Keratinocyte (primary cell): ENCODE measurements around the gene FAM118B. TPM values are rescaled to one million over a fixed set of nuclear protein-coding genes. Genes with fewer than 3 reads are reported as not detected.

Source experiments
- DNase-seq: peaks from one replicate; pipeline ENCODE4 v3.0.0-alpha.2; 2011; ENCODE audit warnings: low read depth, missing footprints, low spot score
- FAIRE-seq: peaks from 2 replicates; lab custom pipeline; 2011; peaks lifted over from hg19 to GRCh38; lab: Jason Lieb, UNC
- H2AFZ ChIP-seq: 2 replicates; pipeline ENCODE4 v1.6.0; 2012; ENCODE audit warnings: low read length, control low read depth, inconsistent platforms; ENCODE audit not compliant: control insufficient read depth
- H3K27ac ChIP-seq: 2 replicates; pipeline ENCODE4 v1.5.1; 2011; ENCODE audit warnings: low read length; ENCODE audit not compliant: control insufficient read depth, insufficient read depth
- H3K27me3 ChIP-seq: 3 replicates; pipeline ENCODE4 v1.6.0; 2011; ENCODE audit warnings: low read length; ENCODE audit not compliant: control insufficient read depth, insufficient read depth; ENCODE audit errors: extremely low read depth
- H3K36me3 ChIP-seq, 2 experiments: 2 replicates in 1 of 2; 3 replicates in 1 of 2; pipeline ENCODE4 v1.5.1; 2011; ENCODE audit warnings: low read length in 2 of 2, mild to moderate bottlenecking in 1 of 2; ENCODE audit not compliant: control insufficient read depth in 2 of 2, insufficient read depth in 2 of 2; ENCODE audit errors: extremely low read depth in 1 of 2
- H3K4me1 ChIP-seq: 3 replicates; pipeline ENCODE4 v1.5.1; 2011; ENCODE audit warnings: low read length; ENCODE audit not compliant: control insufficient read depth, insufficient read depth; ENCODE audit errors: extremely low read depth
- H3K4me2 ChIP-seq: 3 replicates; pipeline ENCODE4 v1.6.0; 2011; ENCODE audit warnings: low read depth, low read length; ENCODE audit not compliant: control insufficient read depth, insufficient read depth; ENCODE audit errors: extremely low read depth
- H3K4me3 ChIP-seq, 3 experiments: fragments of 200-600 bp in 1 of 3; sonication (generic) in 1 of 3; 2 replicates in 2 of 3; 3 replicates in 1 of 3; pipeline ENCODE4 v1.5.1; 2011 to 2016; ENCODE audit warnings: low read length in 3 of 3, mild to moderate bottlenecking in 3 of 3, control low read depth in 2 of 3, inconsistent platforms in 1 of 3, low read depth in 1 of 3, mixed read lengths in 1 of 3, mixed run types in 1 of 3, moderate library complexity in 1 of 3; ENCODE audit not compliant: control insufficient read depth in 2 of 3, insufficient read depth in 2 of 3; ENCODE audit errors: extremely low read depth in 1 of 3
- H3K79me2 ChIP-seq: 2 replicates; pipeline ENCODE4 v1.6.0; 2012; ENCODE audit warnings: low read length; ENCODE audit not compliant: control insufficient read depth, insufficient read depth
- H3K9ac ChIP-seq: 3 replicates; pipeline ENCODE4 v1.6.0; 2011; ENCODE audit warnings: low read length; ENCODE audit not compliant: control insufficient read depth, insufficient read depth; ENCODE audit errors: extremely low read depth
- H3K9me1 ChIP-seq: 3 replicates; pipeline ENCODE4 v1.6.0; 2011; ENCODE audit warnings: low read length; ENCODE audit not compliant: control insufficient read depth, insufficient read depth; ENCODE audit errors: extremely low read depth
- H3K9me3 ChIP-seq: 2 replicates; pipeline ENCODE4 v1.5.1; 2012; ENCODE audit warnings: low read depth, low read length; ENCODE audit not compliant: control insufficient read depth
- H4K20me1 ChIP-seq: 3 replicates; pipeline ENCODE4 v1.6.0; 2011; ENCODE audit warnings: low read length; ENCODE audit not compliant: control insufficient read depth, insufficient read depth; ENCODE audit errors: extremely low read depth
- EZH2 ChIP-seq: IDR thresholded peaks from one replicate; pipeline ENCODE4 v1.6.1; 2012; ENCODE audit warnings: inconsistent platforms, mild to moderate bottlenecking, low read length, moderate library complexity
- dilution Hi-C: fragments of 300-500 bp; cut with MboI; formaldehyde crosslinking; loops from one replicate; pipeline ENCODE4 v1.7.0; 2020; ENCODE audit warnings: low sequenced_read_pairs; ENCODE audit not compliant: extremely low pct_ligation_motif_present
- polyA plus RNA-seq, 5 experiments: library from polyadenylated mRNA; depleted of rRNA in 3 of 5; stranded (reverse) in 3 of 5; stranded (forward) in 1 of 5; unstranded in 1 of 5; fragments of >200 nt; gene quantifications; 1 replicate in 1 of 5; 2 replicates in 3 of 5; 3 replicates in 1 of 5; pipeline versions ENCODE4 v1.2.1 to v1.2.3, GENCODE V29; 2011 to 2012; ENCODE audit warnings: missing spikeins in 2 of 5, low read depth in 1 of 5, low replicate concordance in 1 of 5
- TF ChIP-seq, protein P1 (sequence below), 3 experiments: IDR thresholded peaks in 1 of 3; conservative IDR thresholded peaks in 1 of 3; optimal IDR thresholded peaks in 1 of 3; 2 replicates in 2 of 3; 3 replicates in 1 of 3; pipeline versions ENCODE3 to v1.5.1; 2011; ENCODE audit warnings: low read length in 3 of 3, mild to moderate bottlenecking in 3 of 3, moderate library complexity in 2 of 3, control low read depth in 1 of 3, inconsistent platforms in 1 of 3; ENCODE audit not compliant: insufficient read depth in 2 of 3; ENCODE audit errors: extremely low read depth in 1 of 3

The FAM118B gene
- polyA plus RNA-seq, 1 donor (not counting 4 experiments of a cell fraction or from before 2014, with no cell fraction given), result 32.0 TPM

- no peaks in the 10 kb centered on the region for H3K4me1 ChIP-seq
- H2AFZ ChIP-seq, result no peak overlapping the region
- no peaks in the 10 kb centered on the region for H3K36me3 ChIP-seq
- no peaks in the 10 kb centered on the region for H3K9me1 ChIP-seq
- TF ChIP-seq, protein P1, sequence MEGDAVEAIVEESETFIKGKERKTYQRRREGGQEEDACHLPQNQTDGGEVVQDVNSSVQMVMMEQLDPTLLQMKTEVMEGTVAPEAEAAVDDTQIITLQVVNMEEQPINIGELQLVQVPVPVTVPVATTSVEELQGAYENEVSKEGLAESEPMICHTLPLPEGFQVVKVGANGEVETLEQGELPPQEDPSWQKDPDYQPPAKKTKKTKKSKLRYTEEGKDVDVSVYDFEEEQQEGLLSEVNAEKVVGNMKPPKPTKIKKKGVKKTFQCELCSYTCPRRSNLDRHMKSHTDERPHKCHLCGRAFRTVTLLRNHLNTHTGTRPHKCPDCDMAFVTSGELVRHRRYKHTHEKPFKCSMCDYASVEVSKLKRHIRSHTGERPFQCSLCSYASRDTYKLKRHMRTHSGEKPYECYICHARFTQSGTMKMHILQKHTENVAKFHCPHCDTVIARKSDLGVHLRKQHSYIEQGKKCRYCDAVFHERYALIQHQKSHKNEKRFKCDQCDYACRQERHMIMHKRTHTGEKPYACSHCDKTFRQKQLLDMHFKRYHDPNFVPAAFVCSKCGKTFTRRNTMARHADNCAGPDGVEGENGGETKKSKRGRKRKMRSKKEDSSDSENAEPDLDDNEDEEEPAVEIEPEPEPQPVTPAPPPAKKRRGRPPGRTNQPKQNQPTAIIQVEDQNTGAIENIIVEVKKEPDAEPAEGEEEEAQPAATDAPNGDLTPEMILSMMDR (optimal IDR thresholded peaks at IDR 0.05 in 1 of 3, IDR thresholded peaks at IDR 0.05 in 1 of 3, conservative IDR thresholded peaks at IDR 0.05 in 1 of 3; ENCODE audit: extremely low read depth in 1 of 3, insufficient read depth in 2 of 3, low read length in 3 of 3), result no peak
- no peak for TF ChIP-seq EZH2
- H3K9me3 ChIP-seq, result no peaks in the 10 kb centered on the region
- dilution Hi-C loops, result no loop called here
- FAIRE-seq (no peak), DNase-seq (no peak)
- H3K79me2 ChIP-seq, result no peaks in the 10 kb centered on the region
- no peak overlapping the region for H3K27ac ChIP-seq
- no peaks in the 10 kb centered on the region for H3K27me3 ChIP-seq
- no peak overlapping the region for H3K4me3 ChIP-seq
- no peak overlapping the region for H3K9ac ChIP-seq
- H4K20me1 ChIP-seq, result no peaks in the 10 kb centered on the region
- no peak overlapping the region for H3K4me2 ChIP-seq
Observed at GRCh38 chr11:126182787-126183445, 28.7 kb upstream of the FAM118B start.

DNA sequence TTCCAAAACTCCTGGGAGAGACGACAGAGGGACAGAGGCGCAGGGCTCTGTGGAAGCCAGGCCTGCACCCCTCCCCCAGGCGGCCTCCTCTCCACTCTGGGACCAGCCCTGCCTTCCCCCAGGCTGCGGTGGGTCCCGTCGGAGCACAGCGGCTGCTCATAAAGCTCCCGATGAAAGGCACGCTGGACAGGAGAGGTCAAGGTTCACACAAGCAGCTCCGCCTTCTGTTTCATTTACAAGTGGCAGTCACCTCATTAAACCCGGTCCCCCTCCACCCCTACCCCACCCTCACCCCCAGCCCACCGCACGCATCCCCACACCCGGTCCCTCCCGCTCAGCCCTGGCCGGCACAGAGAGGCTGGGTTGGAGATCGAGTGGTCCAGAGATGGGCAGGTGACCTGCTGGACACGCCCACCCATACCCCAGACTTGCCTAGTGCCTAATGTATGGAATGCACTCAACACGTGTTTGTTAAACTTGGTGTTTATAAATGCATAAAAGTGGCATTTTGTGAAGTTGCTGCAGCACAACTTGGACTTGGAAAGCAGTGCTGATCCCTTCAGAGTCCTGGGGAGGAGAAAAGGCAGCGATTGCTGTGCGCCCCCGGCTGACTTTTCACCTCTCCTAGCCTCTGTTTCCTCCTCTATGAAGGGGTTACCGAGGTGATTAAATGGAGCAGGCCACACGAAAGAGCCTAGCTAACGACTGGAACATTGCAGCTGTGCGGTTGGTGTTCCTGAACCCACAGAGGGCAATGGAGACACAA is 26.1 kb upstream of the FAM118B start:
- Histone ChIP-seq H3K4me1 (peaks cover under 1% of the 10 kb centered on the region), H2AFZ (no peak overlapping the region), H3K27ac (no peak overlapping the region), H3K9me3 (no peaks in the 10 kb centered on the region), H3K36me3 (no peaks in the 10 kb centered on the region), H3K79me2 (no peaks in the 10 kb centered on the region), H3K9ac (no peak overlapping the region), H3K4me2 (no peak overlapping the region), H3K4me3 (no peak overlapping the region), H3K9me1 (no peaks in the 10 kb centered on the region), H3K27me3 (no peaks in the 10 kb centered on the region), H4K20me1 (no peaks in the 10 kb centered on the region)
- TF ChIP-seq, protein P1 (optimal IDR thresholded peaks at IDR 0.05 in 1 of 3, IDR thresholded peaks at IDR 0.05 in 1 of 3, conservative IDR thresholded peaks at IDR 0.05 in 1 of 3; ENCODE audit: extremely low read depth in 1 of 3, insufficient read depth in 2 of 3, low read length in 3 of 3), result no peak
- TF ChIP-seq EZH2, result no peak
- FAIRE-seq, result no peak
- no peak for DNase-seq
- dilution Hi-C loops, result no loop called here
